SH-SY5Y (cell line): ENCODE results near the gene SH3GL1.

Experiments
- GATA2 ChIP-seq: IDR thresholded peaks from 2 replicates; pipeline ENCODE4 v1.6.1; 2011; ENCODE audit warnings: mild to moderate bottlenecking, low read depth, low read length
- GATA3 ChIP-seq: IDR thresholded peaks from 2 replicates; pipeline ENCODE4 v1.6.1; 2011; ENCODE audit warnings: low read depth, mild to moderate bottlenecking, low read length, moderate library complexity

SH3GL1 gene

GRCh38 chr19:4350111-4350510, 50.2 kb downstream of the SH3GL1 start:
- no peak for TF ChIP-seq GATA3
- TF ChIP-seq GATA2, result no peak

- TF ChIP-seq GATA3 (no peak), GATA2 (no peak)
Measured at GRCh38 chr19:4347521-4347920, 52.8 kb downstream of the SH3GL1 start.

GRCh38 chr19:4346020-4346383, 54.3 kb downstream of the SH3GL1 start:
- no peak for TF ChIP-seq GATA3
- TF ChIP-seq GATA2, result no peak

- TF ChIP-seq GATA2, result no peak
Measured at GRCh38 chr19:4345342-4346019, 54.9 kb downstream of the SH3GL1 start.

GRCh38 chr19:4343370-4344307, 56.7 kb downstream of the SH3GL1 start, which contains the start of gene MPND:
Gene MPND, plus strand, starts transcription at chr19:4343562. Its CDS starts 32 bp downstream, at chr19:4343594.
- TF ChIP-seq GATA2, result no peak
- TF ChIP-seq GATA3, result no peak

- TF ChIP-seq GATA2 (no peak), GATA3 (no peak)
Measured at GRCh38 chr19:4342615-4343369, 57.6 kb downstream of the SH3GL1 start.

- TF ChIP-seq GATA2 (no peak), GATA3 (no peak)
Measured at GRCh38 chr19:4342314-4342614, 58.1 kb downstream of the SH3GL1 start.

- TF ChIP-seq GATA3, result no peak
- TF ChIP-seq GATA2, result no peak
Measured at GRCh38 chr19:4338441-4339355, 61.6 kb downstream of the SH3GL1 start, which contains the start of gene STAP2. Gene STAP2, minus strand, starts transcription at chr19:4338827. Its CDS starts 74 bp downstream, at chr19:4338753.

GRCh38 chr19:4337906-4338440, 62.4 kb downstream of the SH3GL1 start:
- no peak for TF ChIP-seq GATA3
- no peak for TF ChIP-seq GATA2

GRCh38 chr19:4334929-4335570, 65.3 kb downstream of the SH3GL1 start:
- no peak for TF ChIP-seq GATA3
- TF ChIP-seq GATA2, result no peak

GRCh38 chr19:4329858-4330257, 70.5 kb downstream of the SH3GL1 start:
- no peak for TF ChIP-seq GATA3
- no peak for TF ChIP-seq GATA2

GRCh38 chr19:4328243-4328990, 71.9 kb downstream of the SH3GL1 start:
- TF ChIP-seq GATA2 (no peak), GATA3 (no peak)
